ENCODE data around the gene CAB39. TPM values are rescaled to one million over a fixed set of nuclear protein-coding genes. Genes with fewer than 3 reads are reported as not detected.
A peak's percentile ranks its signal among the peaks of the same experiment; 100 is the strongest.

The CAB39 gene
- total RNA-seq, 1 donor from 2014 or later = 66.6 TPM

- Histone ChIP-seq H3K4me2 (ENCODE audit: low read length) (no peak overlapping the region), H3K36me3 (ENCODE audit: insufficient read depth, low read length) (peaks cover 8% of the 10 kb centered on the region), H3K4me3 (ENCODE audit: insufficient read depth, low read depth, low read length) (no peak overlapping the region), H3K79me2 (ENCODE audit: insufficient read depth, low read length) (peaks cover 98% of the 10 kb centered on the region), H4K20me1 (ENCODE audit: insufficient read depth, low read length) (peaks cover 87% of the 10 kb centered on the region), H3K27me3 (ENCODE audit: insufficient read depth, low read length) (no peaks in the 10 kb centered on the region), H3K27ac (ENCODE audit: low read depth, low read length) (no peak overlapping the region), H3K9ac (ENCODE audit: low read length) (no peak overlapping the region), H3K4me1 (ENCODE audit: insufficient read depth, low read length) (peaks cover 7% of the 10 kb centered on the region), H2AFZ (ENCODE audit: low read depth, low read length) (no peak overlapping the region), H3K9me3 (ENCODE audit: insufficient read depth, low read depth, low read length) (no peaks in the 10 kb centered on the region)
- H3K4me3 Mint-ChIP-seq (ENCODE audit: unreplicated experiment) = no peak overlapping the region
- H3K36me3 Mint-ChIP-seq (ENCODE audit: low read depth, unreplicated experiment) = peaks cover 11% of the 10 kb centered on the region
- no peak for TF ChIP-seq EZH2 (IDR thresholded peaks at IDR 0.05; ENCODE audit: insufficient read depth, low read length)
- TF ChIP-seq, protein P1, sequence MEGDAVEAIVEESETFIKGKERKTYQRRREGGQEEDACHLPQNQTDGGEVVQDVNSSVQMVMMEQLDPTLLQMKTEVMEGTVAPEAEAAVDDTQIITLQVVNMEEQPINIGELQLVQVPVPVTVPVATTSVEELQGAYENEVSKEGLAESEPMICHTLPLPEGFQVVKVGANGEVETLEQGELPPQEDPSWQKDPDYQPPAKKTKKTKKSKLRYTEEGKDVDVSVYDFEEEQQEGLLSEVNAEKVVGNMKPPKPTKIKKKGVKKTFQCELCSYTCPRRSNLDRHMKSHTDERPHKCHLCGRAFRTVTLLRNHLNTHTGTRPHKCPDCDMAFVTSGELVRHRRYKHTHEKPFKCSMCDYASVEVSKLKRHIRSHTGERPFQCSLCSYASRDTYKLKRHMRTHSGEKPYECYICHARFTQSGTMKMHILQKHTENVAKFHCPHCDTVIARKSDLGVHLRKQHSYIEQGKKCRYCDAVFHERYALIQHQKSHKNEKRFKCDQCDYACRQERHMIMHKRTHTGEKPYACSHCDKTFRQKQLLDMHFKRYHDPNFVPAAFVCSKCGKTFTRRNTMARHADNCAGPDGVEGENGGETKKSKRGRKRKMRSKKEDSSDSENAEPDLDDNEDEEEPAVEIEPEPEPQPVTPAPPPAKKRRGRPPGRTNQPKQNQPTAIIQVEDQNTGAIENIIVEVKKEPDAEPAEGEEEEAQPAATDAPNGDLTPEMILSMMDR (IDR thresholded peaks at IDR 0.05; ENCODE audit: insufficient read depth, low read depth, low read length) = no peak
- H3K27me3 Mint-ChIP-seq (ENCODE audit: low read depth, unreplicated experiment) = no peaks in the 10 kb centered on the region
- DNase-seq (ENCODE audit: low read depth) (no peak), FAIRE-seq (no peak)
- H3K27ac Mint-ChIP-seq (ENCODE audit: unreplicated experiment) = no peak overlapping the region
- H3K4me1 Mint-ChIP-seq (ENCODE audit: low read depth, unreplicated experiment) = peaks cover 33% of the 10 kb centered on the region
- no peaks in the 10 kb centered on the region for H3K9me3 Mint-ChIP-seq (ENCODE audit: unreplicated experiment)
These were observed 24.7 kb downstream of the CAB39 start for GRCh38 chr2:230737300-230737699.

DNA sequence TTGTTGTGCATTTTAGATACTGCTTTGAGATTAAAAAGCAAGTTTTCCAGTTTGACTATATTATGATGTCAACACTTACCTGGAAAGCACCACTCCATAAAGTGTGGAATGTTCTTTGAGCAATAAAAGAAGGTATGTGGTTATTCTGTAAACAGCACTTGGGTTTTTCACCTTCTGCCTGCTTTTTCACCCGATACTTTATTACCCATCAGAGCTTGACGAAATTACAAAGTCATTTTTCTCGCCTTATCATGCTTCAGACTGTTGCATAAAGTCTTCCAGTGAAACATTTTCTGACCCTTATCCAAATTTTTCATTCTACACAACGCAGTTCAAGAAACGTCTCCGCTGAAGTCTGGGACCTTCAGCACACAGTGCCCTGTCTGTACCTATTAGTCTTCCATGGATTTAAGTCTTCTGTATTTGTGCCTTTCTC, 25.2 kb downstream of the CAB39 start:
- Mint-ChIP-seq H3K4me1 (ENCODE audit: low read depth, unreplicated experiment) (peaks cover 34% of the 10 kb centered on the region), H3K9me3 (ENCODE audit: unreplicated experiment) (no peaks in the 10 kb centered on the region), H3K4me3 (ENCODE audit: unreplicated experiment) (no peak overlapping the region), H3K36me3 (ENCODE audit: low read depth, unreplicated experiment) (peaks cover 15% of the 10 kb centered on the region), H3K27me3 (ENCODE audit: low read depth, unreplicated experiment) (no peaks in the 10 kb centered on the region), H3K27ac (ENCODE audit: unreplicated experiment) (no peak overlapping the region)
- no peak overlapping the region for H3K27ac ChIP-seq (ENCODE audit: low read depth, low read length)
- H3K27me3 ChIP-seq (ENCODE audit: insufficient read depth, low read length) = no peaks in the 10 kb centered on the region
- H2AFZ ChIP-seq (ENCODE audit: low read depth, low read length) = no peak overlapping the region
- peaks cover 8% of the 10 kb centered on the region for H3K36me3 ChIP-seq (ENCODE audit: insufficient read depth, low read length)
- no peak overlapping the region for H3K9ac ChIP-seq (ENCODE audit: low read length)
- H4K20me1 ChIP-seq (ENCODE audit: insufficient read depth, low read length) = peaks cover 86% of the 10 kb centered on the region
- peaks cover 7% of the 10 kb centered on the region for H3K4me1 ChIP-seq (ENCODE audit: insufficient read depth, low read length)
- TF ChIP-seq, protein P1 (IDR thresholded peaks at IDR 0.05; ENCODE audit: insufficient read depth, low read depth, low read length) = no peak
- no peak for TF ChIP-seq EZH2 (IDR thresholded peaks at IDR 0.05; ENCODE audit: insufficient read depth, low read length)
- H3K4me3 ChIP-seq (ENCODE audit: insufficient read depth, low read depth, low read length) = no peak overlapping the region
- H3K9me3 ChIP-seq (ENCODE audit: insufficient read depth, low read depth, low read length) = no peaks in the 10 kb centered on the region
- FAIRE-seq (no peak), DNase-seq (ENCODE audit: low read depth) (no peak)
- H3K79me2 ChIP-seq (ENCODE audit: insufficient read depth, low read length) = peaks cover 98% of the 10 kb centered on the region
- peak overlapping the region; percentile 28 for H3K4me2 ChIP-seq (ENCODE audit: low read length)

DNA sequence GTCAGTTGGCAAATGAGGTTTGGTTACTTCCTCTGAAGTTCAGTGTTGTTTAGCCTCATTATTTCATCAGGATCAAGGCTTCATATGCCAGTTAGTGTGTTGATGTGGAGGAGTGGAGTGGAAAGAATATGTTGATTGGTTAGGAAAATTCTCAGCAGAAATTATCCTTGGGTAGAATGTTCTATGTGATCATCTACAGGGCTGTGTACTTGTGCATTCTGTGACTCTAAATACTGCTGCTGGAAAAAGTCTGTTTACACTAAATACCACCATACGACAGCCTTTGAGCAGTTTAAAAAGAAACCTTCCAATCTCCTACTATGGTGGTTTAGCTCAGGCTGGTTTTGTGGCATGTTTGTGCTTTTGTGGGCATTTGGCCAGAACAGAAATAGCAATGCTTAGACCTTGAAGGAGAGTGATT, 25.8 kb downstream of the CAB39 start:
- Histone ChIP-seq H3K27me3 (ENCODE audit: insufficient read depth, low read length) (no peaks in the 10 kb centered on the region), H4K20me1 (ENCODE audit: insufficient read depth, low read length) (peaks cover 84% of the 10 kb centered on the region), H3K27ac (ENCODE audit: low read depth, low read length) (no peak overlapping the region), H3K9me3 (ENCODE audit: insufficient read depth, low read depth, low read length) (no peaks in the 10 kb centered on the region), H2AFZ (ENCODE audit: low read depth, low read length) (no peak overlapping the region), H3K79me2 (ENCODE audit: insufficient read depth, low read length) (peaks cover 98% of the 10 kb centered on the region), H3K36me3 (ENCODE audit: insufficient read depth, low read length) (peaks cover 8% of the 10 kb centered on the region), H3K9ac (ENCODE audit: low read length) (no peak overlapping the region), H3K4me3 (ENCODE audit: insufficient read depth, low read depth, low read length) (no peak overlapping the region), H3K4me1 (ENCODE audit: insufficient read depth, low read length) (peaks cover 7% of the 10 kb centered on the region), H3K4me2 (ENCODE audit: low read length) (peak overlapping the region; percentile 28)
- H3K4me3 Mint-ChIP-seq (ENCODE audit: unreplicated experiment) = no peak overlapping the region
- peaks cover 32% of the 10 kb centered on the region for H3K4me1 Mint-ChIP-seq (ENCODE audit: low read depth, unreplicated experiment)
- no peak for FAIRE-seq
- peaks cover 15% of the 10 kb centered on the region for H3K36me3 Mint-ChIP-seq (ENCODE audit: low read depth, unreplicated experiment)
- TF ChIP-seq, protein P1 (IDR thresholded peaks at IDR 0.05; ENCODE audit: insufficient read depth, low read depth, low read length) = no peak
- no peak for TF ChIP-seq EZH2 (IDR thresholded peaks at IDR 0.05; ENCODE audit: insufficient read depth, low read length)
- peak; percentile 67 for DNase-seq (ENCODE audit: low read depth)
- H3K27me3 Mint-ChIP-seq (ENCODE audit: low read depth, unreplicated experiment) = no peaks in the 10 kb centered on the region
- H3K27ac Mint-ChIP-seq (ENCODE audit: unreplicated experiment) = no peak overlapping the region
- no peaks in the 10 kb centered on the region for H3K9me3 Mint-ChIP-seq (ENCODE audit: unreplicated experiment)
